ENCODE results near the gene HSPBAP1.

Gene HSPBAP1

GRCh38 chr3:122694966-122695365 is 98.7 kb downstream of the HSPBAP1 start:
- no peaks in the 10 kb centered on the region for H3K4me1 ChIP-seq (ENCODE audit: control insufficient read depth in 5 of 5, insufficient read depth in 5 of 5, low read length in 5 of 5)
- H3K4me3 ChIP-seq (ENCODE audit: low read depth in 1 of 5, low read length in 5 of 5), result no peak overlapping the region
- H3K36me3 ChIP-seq (ENCODE audit: control insufficient read depth in 5 of 5, insufficient read depth in 5 of 5, low read length in 5 of 5), result peaks cover 29 to 81% (median 61%) of the 10 kb centered on the region in 5 donors
- no peak overlapping the region for H3K9ac ChIP-seq (ENCODE audit: low read length in 5 of 5)
- H3K9me3 ChIP-seq (ENCODE audit: control insufficient read depth in 5 of 5, low read length in 5 of 5), result no peaks in the 10 kb centered on the region
- no peaks in the 10 kb centered on the region for H3K27me3 ChIP-seq (ENCODE audit: control insufficient read depth in 5 of 5, insufficient read depth in 4 of 5, low read length in 5 of 5)
- no peak overlapping the region for H3K27ac ChIP-seq (ENCODE audit: low read depth, low read length)

- no peaks in the 10 kb centered on the region for H3K27me3 ChIP-seq (ENCODE audit: control insufficient read depth in 5 of 5, insufficient read depth in 4 of 5, low read length in 5 of 5)
- no peaks in the 10 kb centered on the region for H3K4me1 ChIP-seq (ENCODE audit: control insufficient read depth in 5 of 5, insufficient read depth in 5 of 5, low read length in 5 of 5)
- no peak overlapping the region for H3K9ac ChIP-seq (ENCODE audit: low read length in 5 of 5)
- H3K4me3 ChIP-seq (ENCODE audit: low read depth in 1 of 5, low read length in 5 of 5), result no peak overlapping the region
- no peaks in the 10 kb centered on the region for H3K9me3 ChIP-seq (ENCODE audit: control insufficient read depth in 5 of 5, low read length in 5 of 5)
- peaks cover 24 to 60% (median 45%) of the 10 kb centered on the region in 5 donors for H3K36me3 ChIP-seq (ENCODE audit: control insufficient read depth in 5 of 5, insufficient read depth in 5 of 5, low read length in 5 of 5)
- no peak overlapping the region for H3K27ac ChIP-seq (ENCODE audit: low read depth, low read length)
Measured at GRCh38 chr3:122692674-122693073, 101.0 kb downstream of the HSPBAP1 start.

GRCh38 chr3:122691195-122691594 is 102.4 kb downstream of the HSPBAP1 start:
- H3K36me3 ChIP-seq (ENCODE audit: control insufficient read depth in 5 of 5, insufficient read depth in 5 of 5, low read length in 5 of 5), result peaks cover 19 to 48% (median 39%) of the 10 kb centered on the region in 5 donors
- H3K4me3 ChIP-seq (ENCODE audit: low read depth in 1 of 5, low read length in 5 of 5), result no peak overlapping the region
- no peak overlapping the region for H3K27ac ChIP-seq (ENCODE audit: low read depth, low read length)
- peaks cover 0 to 8% (median 5%) of the 10 kb centered on the region in 5 donors for H3K4me1 ChIP-seq (ENCODE audit: control insufficient read depth in 5 of 5, insufficient read depth in 5 of 5, low read length in 5 of 5)
- no peak overlapping the region for H3K9ac ChIP-seq (ENCODE audit: low read length in 5 of 5)
- H3K9me3 ChIP-seq (ENCODE audit: control insufficient read depth in 5 of 5, low read length in 5 of 5), result no peaks in the 10 kb centered on the region
- H3K27me3 ChIP-seq (ENCODE audit: control insufficient read depth in 5 of 5, insufficient read depth in 4 of 5, low read length in 5 of 5), result no peaks in the 10 kb centered on the region

- no peak overlapping the region for H3K9ac ChIP-seq (ENCODE audit: low read length in 5 of 5)
- no peak overlapping the region for H3K27ac ChIP-seq (ENCODE audit: low read depth, low read length)
- H3K4me1 ChIP-seq (ENCODE audit: control insufficient read depth in 5 of 5, insufficient read depth in 5 of 5, low read length in 5 of 5), result peaks cover 0 to 8% (median 5%) of the 10 kb centered on the region in 5 donors
- peaks cover 18 to 49% (median 35%) of the 10 kb centered on the region in 5 donors for H3K36me3 ChIP-seq (ENCODE audit: control insufficient read depth in 5 of 5, insufficient read depth in 5 of 5, low read length in 5 of 5)
- no peak overlapping the region for H3K4me3 ChIP-seq (ENCODE audit: low read depth in 1 of 5, low read length in 5 of 5)
- no peaks in the 10 kb centered on the region for H3K27me3 ChIP-seq (ENCODE audit: control insufficient read depth in 5 of 5, insufficient read depth in 4 of 5, low read length in 5 of 5)
- H3K9me3 ChIP-seq (ENCODE audit: control insufficient read depth in 5 of 5, low read length in 5 of 5), result no peaks in the 10 kb centered on the region
Measured at GRCh38 chr3:122690096-122690495, 103.5 kb downstream of the HSPBAP1 start.
